ENCODE results near the gene HRH1. TPM values are rescaled to one million over a fixed set of nuclear protein-coding genes. Genes with fewer than 3 reads are reported as not detected.
"Not testable (repeated sequence)": the region's sequence is repeated elsewhere in the genome, so short reads cannot be mapped to it uniquely, and the experiment has no call there.

The HRH1 gene
- polyA plus RNA-seq, 1 donor: 3.0 TPM

DNA sequence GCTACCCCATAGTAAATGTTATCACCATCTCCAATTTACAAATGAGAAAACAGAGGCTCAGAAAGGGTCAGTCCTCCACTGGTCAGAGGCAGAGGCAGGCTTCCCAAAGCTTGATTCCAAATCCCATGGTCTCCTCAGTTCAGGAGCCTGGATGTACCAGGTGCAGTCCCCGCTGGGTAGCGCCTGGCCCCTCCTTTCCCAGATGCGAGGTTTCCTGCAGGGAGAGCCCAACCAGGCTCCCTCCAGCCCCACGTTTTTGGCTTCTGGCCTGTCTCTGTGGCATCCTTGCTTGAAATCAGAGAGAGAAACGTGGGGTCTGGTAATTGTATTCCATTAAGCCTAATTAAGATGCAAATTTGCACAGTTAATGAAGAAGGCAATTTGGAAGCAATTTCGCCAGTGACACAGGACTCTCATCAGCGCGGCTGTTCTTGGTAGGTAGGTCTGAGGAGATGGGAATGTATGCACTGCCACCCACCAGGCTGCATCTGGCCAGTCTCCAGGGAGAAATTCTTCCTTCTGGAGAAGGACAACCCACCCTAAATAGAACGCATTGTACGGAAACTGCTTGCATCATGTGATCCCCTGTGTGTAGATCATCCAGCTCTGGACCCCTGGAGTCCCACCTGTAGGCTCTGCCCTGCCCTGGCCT lies 50.5 kb downstream of the HRH1 start:
- DNase-seq (ENCODE audit: low read depth): no peak

DNA sequence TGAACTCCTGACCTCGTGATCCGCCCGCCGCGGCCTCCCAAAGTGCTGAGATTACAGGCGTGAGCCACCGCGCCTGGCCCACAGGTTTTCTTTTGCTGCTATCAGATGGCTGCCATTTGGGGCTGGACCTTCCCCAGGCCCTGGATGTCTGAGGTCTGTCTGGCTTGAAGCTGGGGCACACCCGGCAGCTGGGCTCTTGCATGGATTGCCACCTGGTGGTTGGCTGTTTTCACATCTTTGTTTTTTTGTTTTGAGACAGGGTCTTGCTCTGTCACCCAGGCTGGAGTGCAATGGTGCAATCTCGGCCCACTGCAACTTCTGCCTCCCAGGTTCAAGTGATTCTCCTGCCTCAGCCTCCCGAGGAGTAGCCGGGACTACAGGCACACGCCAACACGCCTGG lies 51.6 kb downstream of the HRH1 start:
- DNase-seq (ENCODE audit: low read depth): not testable (repeated sequence)

DNA sequence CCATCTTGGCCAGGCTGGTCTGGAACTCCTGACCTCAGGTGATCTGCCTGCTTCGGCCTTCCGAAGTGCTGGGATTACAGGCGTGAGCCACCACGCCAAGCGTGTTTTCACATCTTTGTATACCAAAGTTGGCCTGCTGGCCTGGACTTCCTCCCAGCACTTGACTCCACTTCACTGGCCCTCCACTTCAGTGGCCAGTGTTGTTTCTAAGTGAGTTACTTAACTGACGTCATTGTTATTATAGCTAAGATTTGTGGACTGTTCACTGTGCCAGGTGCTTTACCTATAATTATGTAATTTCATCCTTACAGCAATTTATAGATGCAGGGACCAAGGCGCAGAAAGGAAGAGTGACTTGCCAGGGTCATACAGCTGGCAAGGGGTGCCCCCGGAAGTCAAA lies 52.0 kb downstream of the HRH1 start:
- no peak for DNase-seq (ENCODE audit: low read depth)

DNA sequence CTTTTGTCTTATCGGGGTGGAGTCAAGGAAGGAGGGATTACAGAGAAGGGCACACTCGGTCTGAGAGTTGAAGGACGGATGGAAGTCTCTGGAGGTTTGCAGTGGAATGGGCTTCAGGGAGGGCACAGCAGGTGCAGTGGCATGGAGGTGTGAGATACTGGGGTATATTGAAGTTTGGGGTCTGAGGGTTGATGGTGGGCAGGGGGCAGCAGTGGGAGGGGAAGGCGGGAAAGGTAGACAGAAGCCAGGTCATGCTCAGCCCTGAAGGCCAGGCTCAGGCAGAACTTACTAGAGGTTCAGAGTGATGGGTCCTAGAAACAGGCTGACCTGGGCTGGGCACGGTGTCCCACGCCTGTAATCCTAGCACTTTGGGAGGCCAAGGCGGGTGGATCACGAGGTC lies 52.7 kb downstream of the HRH1 start:
- DNase-seq (ENCODE audit: low read depth): no peak

DNA sequence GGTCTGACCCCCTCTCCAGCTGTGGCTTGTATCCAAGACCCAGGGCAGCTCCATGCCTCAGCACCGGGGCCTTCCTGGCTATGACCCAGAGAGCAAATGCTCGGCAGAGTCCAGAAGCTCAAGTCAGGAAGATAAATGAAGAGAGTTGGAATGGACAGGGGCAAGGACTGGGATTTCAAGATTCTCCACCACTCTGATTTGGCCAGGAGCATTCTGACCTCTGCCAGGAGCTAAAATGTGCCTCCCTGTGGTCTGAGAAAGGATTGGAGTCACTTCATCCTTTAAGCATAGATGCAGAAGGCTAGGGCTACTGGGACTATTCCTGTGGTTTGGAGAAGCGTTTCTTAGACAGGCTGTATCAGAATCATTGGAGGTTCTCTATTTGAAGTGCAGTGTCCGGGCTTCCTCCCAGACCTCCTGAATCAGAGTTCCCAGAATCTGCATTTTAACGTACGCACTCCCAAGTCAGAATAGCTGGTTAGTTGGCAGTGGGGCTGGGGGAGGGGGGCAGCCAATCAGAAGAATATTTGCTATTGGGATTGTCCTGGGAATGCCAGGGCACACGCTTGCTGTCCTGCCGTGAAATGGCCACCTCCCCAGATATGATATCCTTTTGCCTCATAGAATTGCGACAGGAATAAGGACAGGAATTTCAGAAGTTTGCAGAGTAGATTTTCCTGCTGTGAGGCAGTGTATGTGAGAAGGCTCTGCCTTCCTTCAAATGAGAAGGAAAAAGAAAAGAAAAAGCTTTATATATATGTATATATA lies 57.4 kb downstream of the HRH1 start:
- no peak for DNase-seq (ENCODE audit: low read depth)

DNA sequence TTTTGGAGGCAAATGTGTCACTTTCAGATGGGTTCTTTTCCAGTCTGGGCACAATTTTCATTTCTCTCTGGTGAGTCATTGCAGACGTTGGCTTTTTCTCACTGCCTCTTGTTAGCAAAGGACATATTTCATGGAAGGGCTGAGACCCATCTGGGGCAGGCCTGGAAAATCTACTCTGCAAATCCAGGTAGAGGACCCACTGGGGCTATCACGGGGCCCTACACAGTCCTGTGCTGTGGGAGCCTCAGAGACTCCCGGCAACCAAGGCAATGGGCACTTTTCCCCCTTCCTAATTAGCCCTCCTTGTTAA lies 58.0 kb downstream of the HRH1 start:
- no peak for DNase-seq (ENCODE audit: low read depth)

- no peak for DNase-seq (ENCODE audit: low read depth)
These were observed 58.5 kb downstream of the HRH1 start for GRCh38 chr3:11212784-11213183.

DNA sequence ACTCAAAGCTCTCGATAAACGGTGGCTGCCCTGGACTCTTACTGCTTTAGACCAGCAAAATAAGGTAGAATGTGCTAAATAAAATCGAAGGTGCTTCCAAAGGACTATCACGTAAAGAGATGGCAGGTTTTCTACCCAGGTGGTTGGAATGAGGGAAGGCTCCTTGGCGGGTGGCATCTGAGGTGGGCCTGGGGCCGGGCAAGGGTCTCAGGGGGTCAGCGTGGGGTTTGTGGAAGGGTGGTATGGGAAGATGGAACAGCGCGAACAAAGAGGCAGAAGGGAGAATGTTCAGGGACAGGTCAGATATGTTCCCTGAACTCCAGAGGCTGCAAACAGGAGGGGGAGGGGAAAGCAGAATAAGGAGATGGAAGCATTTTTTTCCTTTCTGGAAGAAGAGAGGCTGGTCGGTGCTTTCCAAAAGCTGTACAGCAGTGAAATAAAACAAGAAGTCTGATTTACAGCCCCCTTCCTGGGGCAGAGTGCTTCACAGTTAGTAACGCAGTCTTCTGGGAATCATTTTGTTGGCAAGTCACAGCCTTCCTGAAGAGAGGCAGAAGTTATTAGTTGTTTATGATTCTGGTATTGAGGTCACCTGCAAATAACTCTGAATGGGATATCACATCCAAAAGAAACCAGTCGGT lies 59.6 kb downstream of the HRH1 start:
- no peak for DNase-seq (ENCODE audit: low read depth)

- no peak for DNase-seq (ENCODE audit: low read depth)
These were observed 60.2 kb downstream of the HRH1 start for GRCh38 chr3:11214451-11214978.

DNA sequence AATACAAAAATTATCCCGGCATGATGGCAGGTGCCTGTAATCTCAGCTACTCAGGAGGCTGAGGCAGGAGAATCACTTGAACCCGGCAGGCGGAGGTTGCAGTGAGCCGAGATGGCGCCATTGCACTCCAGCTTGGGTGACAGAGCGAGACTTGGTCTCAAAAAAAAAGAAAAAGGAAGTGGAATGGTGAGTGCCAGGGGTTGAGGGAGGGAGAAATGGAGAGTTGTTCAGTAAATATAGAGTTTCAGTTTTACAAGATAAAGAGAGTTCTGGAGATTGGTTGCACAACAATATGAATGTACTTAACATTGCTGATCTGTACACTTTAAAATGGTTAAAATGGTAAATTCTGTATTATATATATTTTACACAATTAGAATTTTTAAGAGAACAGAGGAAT lies 63.1 kb downstream of the HRH1 start:
- not testable (repeated sequence) for DNase-seq (ENCODE audit: low read depth)

DNA sequence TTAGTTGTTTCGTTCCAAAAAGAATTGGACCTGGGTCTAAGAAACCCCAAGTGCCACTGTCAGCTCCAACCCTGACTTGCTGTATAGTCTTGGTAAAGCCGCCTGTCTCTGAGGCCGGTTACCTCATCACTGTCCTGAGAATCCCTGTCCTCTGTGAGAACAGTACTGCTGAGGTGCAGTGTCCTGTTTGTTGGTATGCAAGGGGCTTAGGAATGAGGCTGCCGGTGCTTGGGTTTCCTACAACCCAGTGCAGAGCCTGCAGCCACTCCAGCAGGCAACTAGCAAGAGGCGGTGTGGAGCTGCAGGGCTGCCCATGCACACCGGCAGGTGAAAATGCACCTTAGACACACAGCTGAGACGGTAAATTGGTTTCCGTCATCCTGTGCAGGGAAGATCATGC lies 65.9 kb downstream of the HRH1 start:
- no peak for DNase-seq (ENCODE audit: low read depth)

DNA sequence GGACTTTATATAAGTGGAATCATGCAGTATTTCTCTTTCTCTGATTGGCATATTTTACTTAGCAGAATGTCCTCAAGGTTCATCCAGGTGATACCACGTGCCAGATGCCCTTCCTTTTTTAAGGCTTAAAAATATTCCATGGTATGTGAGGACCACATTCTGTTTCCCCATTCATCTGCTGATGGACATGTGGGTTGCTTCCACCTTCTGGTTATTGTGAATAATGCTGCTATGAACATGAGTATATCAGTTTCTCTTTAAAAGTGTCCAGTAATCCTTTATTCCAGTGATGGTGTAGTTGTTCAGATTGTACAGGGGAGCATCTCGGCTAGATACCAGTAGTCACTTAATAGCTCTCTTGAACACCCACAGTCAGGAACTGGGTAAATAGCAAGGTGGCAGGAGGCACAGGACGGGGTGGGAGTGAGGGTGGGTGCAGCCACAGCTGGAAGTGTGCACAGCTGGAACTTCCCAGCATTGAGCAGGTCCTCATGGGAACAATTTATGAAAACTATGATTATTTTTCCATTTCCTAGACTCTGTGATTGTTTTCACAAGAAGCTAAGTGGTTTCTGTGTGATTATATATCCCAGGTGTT lies 67.6 kb downstream of the HRH1 start:
- DNase-seq (ENCODE audit: low read depth): no peak

DNA sequence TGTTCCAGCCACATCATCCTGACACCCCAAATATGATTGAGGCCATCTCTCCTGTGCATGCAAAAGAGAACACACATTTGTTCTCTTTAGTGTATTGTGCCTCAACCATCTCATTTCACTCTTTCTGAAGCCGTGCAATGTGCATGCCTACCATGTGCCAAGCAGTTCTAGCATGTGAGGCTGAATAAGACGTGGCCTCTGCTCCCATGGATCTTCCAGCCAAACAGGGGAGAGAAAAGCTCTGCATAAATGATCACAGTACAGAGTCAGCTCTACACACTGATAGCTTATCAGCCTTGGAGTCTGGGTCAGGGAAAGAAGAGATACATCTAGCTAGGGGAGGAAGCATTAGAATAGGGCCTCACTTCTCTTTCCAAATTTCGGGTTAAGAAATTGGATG lies 69.7 kb downstream of the HRH1 start:
- DNase-seq (ENCODE audit: low read depth): no peak

DNA sequence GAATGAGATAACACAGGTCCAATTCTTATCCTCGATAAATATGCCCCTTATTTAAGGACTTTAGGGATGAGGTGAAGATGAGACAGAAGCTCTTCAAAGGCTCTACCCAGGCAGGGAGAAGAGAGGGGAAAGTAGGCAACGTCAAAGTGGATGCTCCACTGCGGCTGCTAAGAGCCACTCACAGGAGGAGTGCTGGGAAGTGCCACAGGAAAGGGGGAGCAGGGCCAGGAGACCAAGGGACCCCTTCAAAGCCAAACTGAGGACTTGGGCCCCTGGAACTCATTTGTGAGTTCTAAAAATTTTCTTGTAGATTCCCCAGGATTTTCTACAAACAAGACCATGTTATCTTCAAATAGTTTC lies 70.6 kb downstream of the HRH1 start:
- no peak for DNase-seq (ENCODE audit: low read depth)

GRCh38 chr3:11226042-11226370 lies 71.7 kb downstream of the HRH1 start:
- no peak for DNase-seq (ENCODE audit: low read depth)

GRCh38 chr3:11228041-11228440 lies 73.7 kb downstream of the HRH1 start:
- no peak for DNase-seq (ENCODE audit: low read depth)

DNA sequence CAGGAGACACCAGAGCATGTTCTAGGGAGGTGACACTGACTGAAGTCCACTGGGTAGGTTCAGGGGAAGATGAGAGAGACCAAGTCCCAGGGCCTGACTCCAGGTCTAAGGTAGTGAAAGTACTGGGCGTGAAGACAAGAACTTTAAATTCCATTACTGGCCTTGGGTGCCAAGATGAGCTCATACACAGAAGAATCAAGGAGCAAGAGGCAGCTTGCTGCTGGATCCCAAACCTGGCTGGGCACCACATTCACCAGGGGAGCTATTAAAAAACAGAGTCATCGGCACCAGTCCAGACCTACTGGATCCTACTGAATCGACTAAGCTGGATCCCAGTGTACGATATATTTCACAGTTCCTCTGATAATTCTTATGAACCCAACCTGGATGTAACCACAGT lies 75.8 kb downstream of the HRH1 start:
- DNase-seq (ENCODE audit: low read depth): no peak

DNA sequence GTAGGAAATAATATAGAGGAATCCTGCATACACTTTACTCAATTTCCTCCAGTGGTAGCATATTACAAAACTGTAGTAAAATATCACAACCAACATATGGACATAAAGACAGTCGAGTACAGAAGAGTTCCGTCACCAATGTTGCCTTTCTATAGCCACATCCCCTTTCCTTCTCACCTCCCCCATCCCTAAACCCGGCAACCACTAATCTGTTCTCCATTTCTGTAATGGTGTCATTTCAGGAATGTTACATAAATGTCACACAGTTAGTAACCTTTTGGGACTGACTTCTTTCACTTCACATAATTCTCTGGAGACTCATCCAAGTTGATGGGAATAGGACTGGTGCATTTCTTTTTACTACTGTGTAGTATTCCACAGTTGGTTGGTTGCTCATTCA lies 76.5 kb downstream of the HRH1 start:
- no peak for DNase-seq (ENCODE audit: low read depth)

DNA sequence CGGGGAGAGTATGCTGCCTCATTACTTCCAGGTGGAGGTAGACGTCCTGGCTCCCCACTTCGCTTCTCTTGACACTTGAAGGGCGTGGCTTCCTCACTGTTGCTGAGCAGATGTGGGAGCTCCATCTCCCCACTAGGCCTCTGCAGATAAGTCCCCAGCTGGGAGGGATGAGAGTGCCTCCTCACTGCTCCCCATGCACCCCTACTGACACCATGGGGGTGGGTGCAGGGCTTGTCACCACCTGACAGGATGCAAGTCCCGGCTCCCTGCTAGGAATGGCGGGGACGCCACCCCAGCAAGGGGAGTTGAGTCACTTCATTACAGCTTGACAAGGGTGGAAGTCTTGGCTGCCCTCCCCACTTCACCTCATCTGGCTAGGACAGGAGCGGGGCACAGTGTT lies 81.1 kb downstream of the HRH1 start:
- DNase-seq (ENCODE audit: low read depth): no peak

DNA sequence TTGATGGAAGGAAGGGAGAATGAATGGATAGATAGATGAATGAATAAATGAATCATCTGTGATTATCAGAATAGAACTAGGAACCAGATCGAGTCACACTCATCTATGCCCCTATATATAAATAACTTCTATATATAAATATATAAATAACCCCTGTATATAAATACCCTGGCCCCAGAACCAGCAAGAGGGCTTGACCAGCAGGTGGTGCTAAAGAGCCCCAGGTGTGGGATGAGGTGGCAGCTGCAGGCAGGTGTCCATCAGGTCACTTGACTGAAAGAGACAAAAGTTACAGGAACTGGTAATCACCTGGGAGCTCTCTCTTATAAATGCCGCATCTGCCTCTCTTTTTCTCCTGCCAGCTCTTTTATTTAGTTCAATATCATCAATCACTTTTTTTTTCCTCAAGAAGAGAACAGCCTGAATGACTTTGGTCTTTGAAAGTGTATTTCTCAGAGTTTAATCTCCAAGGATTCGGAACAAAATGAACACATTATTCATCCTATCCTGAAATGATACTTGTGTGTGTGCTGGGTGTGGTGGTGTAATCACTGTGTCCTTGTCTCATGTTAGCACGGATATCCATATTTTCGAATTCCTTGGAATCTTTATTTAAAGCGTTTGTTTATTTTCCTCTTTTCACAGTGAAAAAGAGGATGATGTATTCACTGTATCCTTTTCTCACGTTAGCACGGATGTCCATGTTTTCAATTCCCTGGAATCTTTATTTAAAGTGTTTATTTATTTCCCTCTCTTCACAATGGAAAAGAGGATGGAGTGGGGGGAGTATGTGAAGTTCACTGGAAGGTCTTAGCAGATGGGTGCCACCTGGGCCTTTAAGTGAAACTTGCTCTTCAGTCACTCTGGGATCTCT lies 82.5 kb downstream of the HRH1 start:
- DNase-seq (ENCODE audit: low read depth): no peak

DNA sequence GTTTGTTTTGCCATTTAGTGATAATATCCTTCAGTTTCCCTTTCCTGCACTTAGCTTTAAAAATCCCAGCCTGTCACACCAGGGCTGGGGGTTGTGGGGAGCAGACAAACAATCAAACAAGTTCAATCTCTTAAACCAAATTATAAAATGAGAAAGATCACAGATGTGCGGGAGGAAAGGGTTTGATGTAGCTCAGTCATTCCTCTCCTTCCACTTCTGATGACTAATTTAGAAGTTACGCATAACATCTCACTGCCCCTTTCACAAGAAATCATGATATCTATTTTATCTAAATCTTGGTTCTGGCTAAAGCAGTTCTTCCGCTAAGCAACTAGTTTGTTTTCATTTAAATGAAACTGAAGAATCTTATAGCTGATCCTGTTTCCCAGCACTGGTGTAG lies 83.8 kb downstream of the HRH1 start:
- no peak for DNase-seq (ENCODE audit: low read depth)

GRCh38 chr3:11238880-11239279 lies 84.6 kb downstream of the HRH1 start:
- no peak for DNase-seq (ENCODE audit: low read depth)
